H1 (cell line): Measurements from ENCODE around the gene ABHD17B. TPM values are rescaled to one million over a fixed set of nuclear protein-coding genes. Genes with fewer than 3 reads are reported as not detected.

Experiments
- E2F6 ChIP-seq: IDR thresholded peaks from 2 replicates; pipeline ENCODE4 v1.6.1; 2012; ENCODE audit warnings: inconsistent platforms
- HDAC6 ChIP-seq: IDR thresholded peaks from one replicate; pipeline ENCODE4 v1.7.1; 2012; ENCODE audit warnings: low read depth, mild to moderate bottlenecking, inconsistent platforms, low read length, moderate library complexity
- SIX5 ChIP-seq: IDR thresholded peaks from 2 replicates; pipeline ENCODE4 v1.6.1; 2011; ENCODE audit warnings: mild to moderate bottlenecking, low read depth, low read length
- SP1 ChIP-seq: IDR thresholded peaks from 2 replicates; pipeline ENCODE4 v1.6.1; 2011; ENCODE audit warnings: low read depth, low read length
- SP2 ChIP-seq: IDR thresholded peaks from 2 replicates; pipeline ENCODE4 v1.6.1; 2012; ENCODE audit warnings: mild to moderate bottlenecking, low read length, inconsistent platforms
- polyA plus RNA-seq, 7 experiments: library from polyadenylated mRNA; depleted of rRNA in 3 of 7; stranded (reverse) in 5 of 7; unstranded in 2 of 7; fragments of >200 nt in 5 of 7; fragments of 200-250 nt in 2 of 7; gene quantifications; 1 replicate in 5 of 7; 2 replicates in 1 of 7; 4 replicates in 1 of 7; pipeline versions ENCODE4 v1.2.1 to v1.2.3, GENCODE V29; 2011 to 2013; ENCODE audit warnings: missing spikeins in 2 of 7, mixed read lengths in 2 of 7
- total RNA-seq: library from RNA; stranded (reverse); fragmentation: NEBNext Ultra II Directional; extraction: Animal tissue kit (Norgen Biotek cat#: 25700); gene quantifications from 2 replicates; pipeline ENCODE4 v1.2.1, GENCODE V29; 2021
- TF ChIP-seq, protein P1 (sequence below): fragments of 300-600 bp; sonication (generic); IDR thresholded peaks from 2 replicates; pipeline ENCODE4 v1.7.1; 2012; ENCODE audit warnings: low read length, moderate library complexity, mild to moderate bottlenecking, inconsistent platforms; ENCODE audit not compliant: insufficient replicate concordance

The ABHD17B gene
- total and polyA plus RNA-seq, 2 of the 8 experiments (the other 6 are each of a cell fraction or from before 2014, with no cell fraction given) = 37.2 to 60.8 TPM

DNA sequence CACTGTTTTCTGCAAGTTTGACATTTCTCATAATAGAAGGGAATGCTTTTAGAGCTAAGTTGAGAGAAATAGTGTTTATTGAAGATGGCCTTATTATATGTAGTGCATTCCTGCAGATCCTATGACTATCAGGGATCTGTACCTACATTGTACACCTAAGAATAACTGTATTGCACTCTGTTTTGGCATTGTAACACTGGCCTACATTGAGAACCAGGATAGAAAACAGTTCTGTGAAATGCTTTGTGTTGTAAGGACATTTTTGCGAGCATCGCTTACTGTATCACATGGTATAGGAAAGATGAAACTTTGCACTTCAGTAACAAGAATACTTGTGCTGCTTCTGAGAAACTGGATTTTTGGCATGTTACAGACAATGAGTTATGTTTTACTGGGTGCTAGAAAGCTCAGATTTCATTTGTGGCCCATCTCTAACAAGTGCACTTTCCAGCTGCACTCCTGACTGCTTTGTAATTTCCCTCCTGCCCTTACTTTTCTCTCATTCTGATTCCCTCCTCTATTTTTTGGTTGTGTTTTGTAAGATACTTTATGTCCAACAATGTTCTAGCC, 31.1 kb upstream of the ABHD17B start (continued):
- TF ChIP-seq, protein P1, sequence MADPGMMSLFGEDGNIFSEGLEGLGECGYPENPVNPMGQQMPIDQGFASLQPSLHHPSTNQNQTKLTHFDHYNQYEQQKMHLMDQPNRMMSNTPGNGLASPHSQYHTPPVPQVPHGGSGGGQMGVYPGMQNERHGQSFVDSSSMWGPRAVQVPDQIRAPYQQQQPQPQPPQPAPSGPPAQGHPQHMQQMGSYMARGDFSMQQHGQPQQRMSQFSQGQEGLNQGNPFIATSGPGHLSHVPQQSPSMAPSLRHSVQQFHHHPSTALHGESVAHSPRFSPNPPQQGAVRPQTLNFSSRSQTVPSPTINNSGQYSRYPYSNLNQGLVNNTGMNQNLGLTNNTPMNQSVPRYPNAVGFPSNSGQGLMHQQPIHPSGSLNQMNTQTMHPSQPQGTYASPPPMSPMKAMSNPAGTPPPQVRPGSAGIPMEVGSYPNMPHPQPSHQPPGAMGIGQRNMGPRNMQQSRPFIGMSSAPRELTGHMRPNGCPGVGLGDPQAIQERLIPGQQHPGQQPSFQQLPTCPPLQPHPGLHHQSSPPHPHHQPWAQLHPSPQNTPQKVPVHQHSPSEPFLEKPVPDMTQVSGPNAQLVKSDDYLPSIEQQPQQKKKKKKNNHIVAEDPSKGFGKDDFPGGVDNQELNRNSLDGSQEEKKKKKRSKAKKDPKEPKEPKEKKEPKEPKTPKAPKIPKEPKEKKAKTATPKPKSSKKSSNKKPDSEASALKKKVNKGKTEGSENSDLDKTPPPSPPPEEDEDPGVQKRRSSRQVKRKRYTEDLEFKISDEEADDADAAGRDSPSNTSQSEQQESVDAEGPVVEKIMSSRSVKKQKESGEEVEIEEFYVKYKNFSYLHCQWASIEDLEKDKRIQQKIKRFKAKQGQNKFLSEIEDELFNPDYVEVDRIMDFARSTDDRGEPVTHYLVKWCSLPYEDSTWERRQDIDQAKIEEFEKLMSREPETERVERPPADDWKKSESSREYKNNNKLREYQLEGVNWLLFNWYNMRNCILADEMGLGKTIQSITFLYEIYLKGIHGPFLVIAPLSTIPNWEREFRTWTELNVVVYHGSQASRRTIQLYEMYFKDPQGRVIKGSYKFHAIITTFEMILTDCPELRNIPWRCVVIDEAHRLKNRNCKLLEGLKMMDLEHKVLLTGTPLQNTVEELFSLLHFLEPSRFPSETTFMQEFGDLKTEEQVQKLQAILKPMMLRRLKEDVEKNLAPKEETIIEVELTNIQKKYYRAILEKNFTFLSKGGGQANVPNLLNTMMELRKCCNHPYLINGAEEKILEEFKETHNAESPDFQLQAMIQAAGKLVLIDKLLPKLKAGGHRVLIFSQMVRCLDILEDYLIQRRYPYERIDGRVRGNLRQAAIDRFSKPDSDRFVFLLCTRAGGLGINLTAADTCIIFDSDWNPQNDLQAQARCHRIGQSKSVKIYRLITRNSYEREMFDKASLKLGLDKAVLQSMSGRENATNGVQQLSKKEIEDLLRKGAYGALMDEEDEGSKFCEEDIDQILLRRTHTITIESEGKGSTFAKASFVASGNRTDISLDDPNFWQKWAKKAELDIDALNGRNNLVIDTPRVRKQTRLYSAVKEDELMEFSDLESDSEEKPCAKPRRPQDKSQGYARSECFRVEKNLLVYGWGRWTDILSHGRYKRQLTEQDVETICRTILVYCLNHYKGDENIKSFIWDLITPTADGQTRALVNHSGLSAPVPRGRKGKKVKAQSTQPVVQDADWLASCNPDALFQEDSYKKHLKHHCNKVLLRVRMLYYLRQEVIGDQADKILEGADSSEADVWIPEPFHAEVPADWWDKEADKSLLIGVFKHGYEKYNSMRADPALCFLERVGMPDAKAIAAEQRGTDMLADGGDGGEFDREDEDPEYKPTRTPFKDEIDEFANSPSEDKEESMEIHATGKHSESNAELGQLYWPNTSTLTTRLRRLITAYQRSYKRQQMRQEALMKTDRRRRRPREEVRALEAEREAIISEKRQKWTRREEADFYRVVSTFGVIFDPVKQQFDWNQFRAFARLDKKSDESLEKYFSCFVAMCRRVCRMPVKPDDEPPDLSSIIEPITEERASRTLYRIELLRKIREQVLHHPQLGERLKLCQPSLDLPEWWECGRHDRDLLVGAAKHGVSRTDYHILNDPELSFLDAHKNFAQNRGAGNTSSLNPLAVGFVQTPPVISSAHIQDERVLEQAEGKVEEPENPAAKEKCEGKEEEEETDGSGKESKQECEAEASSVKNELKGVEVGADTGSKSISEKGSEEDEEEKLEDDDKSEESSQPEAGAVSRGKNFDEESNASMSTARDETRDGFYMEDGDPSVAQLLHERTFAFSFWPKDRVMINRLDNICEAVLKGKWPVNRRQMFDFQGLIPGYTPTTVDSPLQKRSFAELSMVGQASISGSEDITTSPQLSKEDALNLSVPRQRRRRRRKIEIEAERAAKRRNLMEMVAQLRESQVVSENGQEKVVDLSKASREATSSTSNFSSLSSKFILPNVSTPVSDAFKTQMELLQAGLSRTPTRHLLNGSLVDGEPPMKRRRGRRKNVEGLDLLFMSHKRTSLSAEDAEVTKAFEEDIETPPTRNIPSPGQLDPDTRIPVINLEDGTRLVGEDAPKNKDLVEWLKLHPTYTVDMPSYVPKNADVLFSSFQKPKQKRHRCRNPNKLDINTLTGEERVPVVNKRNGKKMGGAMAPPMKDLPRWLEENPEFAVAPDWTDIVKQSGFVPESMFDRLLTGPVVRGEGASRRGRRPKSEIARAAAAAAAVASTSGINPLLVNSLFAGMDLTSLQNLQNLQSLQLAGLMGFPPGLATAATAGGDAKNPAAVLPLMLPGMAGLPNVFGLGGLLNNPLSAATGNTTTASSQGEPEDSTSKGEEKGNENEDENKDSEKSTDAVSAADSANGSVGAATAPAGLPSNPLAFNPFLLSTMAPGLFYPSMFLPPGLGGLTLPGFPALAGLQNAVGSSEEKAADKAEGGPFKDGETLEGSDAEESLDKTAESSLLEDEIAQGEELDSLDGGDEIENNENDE = no peak
- TF ChIP-seq SP1 = no peak
- TF ChIP-seq HDAC6 = no peak
- no peak for TF ChIP-seq SP2
- no peak for TF ChIP-seq E2F6
- TF ChIP-seq SIX5 = no peak
